Heart left ventricle (tissue), 13 donors: ENCODE data around the gene SSPN.

Experiments used
- POLR2A ChIP-seq, 2 donors: fragments of 450-650 bp; IDR thresholded peaks; one replicate each; pipeline ENCODE4 v1.6.1; 2017; ENCODE audit warnings: antibody characterized with exemption in 2 of 2, mild to moderate bottlenecking in 2 of 2, moderate library complexity in 2 of 2
- TF ChIP-seq, protein P1 (sequence below), 12 donors: fragments of 200-600 bp; sonication (generic) in 4 of 12; IDR thresholded peaks; one replicate each; pipeline versions ENCODE4 v1.5.0 to v1.8.0; 2018 to 2022; ENCODE audit warnings: antibody characterized with exemption in 12 of 12, mild to moderate bottlenecking in 5 of 12
- donor health status: ischemic (EF 13 %, LVEDD 7.1; RV severe dilation, severe dysfunction).
- donor health status: DM: no; HTN: yes; CAD: no.
- donor health status: DM: no; HTN: no; CAD: no.
- donor health status: ischemic (EF 25% LVEDD 6.9; RV normal size, moderate dysfunction).
- donor health status: ischemic (EF 25% LVEDD 5.7; RV mildly dilated, moderate dysfunction).
- donor health status: ischemic (EF 35%, LVEDD 5.7; RV mildly dilated, moderate dysfunction).
- donor health status: nonischemic (EF 11% LVEDD 7.7; RV severe dilation, severe dysfunction).
- donor health status: DM: yes; HTN: yes; CAD: no.
- donor health status: PGD.
- donor health status: ischemic (EF 29% LVEDD 5.4; RV normal size, mild dysfunction).
- donor health status: nonischemic (EF 23%, LVEDD 6.1; RV moderate dilation, normal function).

- TF ChIP-seq, protein P1, sequence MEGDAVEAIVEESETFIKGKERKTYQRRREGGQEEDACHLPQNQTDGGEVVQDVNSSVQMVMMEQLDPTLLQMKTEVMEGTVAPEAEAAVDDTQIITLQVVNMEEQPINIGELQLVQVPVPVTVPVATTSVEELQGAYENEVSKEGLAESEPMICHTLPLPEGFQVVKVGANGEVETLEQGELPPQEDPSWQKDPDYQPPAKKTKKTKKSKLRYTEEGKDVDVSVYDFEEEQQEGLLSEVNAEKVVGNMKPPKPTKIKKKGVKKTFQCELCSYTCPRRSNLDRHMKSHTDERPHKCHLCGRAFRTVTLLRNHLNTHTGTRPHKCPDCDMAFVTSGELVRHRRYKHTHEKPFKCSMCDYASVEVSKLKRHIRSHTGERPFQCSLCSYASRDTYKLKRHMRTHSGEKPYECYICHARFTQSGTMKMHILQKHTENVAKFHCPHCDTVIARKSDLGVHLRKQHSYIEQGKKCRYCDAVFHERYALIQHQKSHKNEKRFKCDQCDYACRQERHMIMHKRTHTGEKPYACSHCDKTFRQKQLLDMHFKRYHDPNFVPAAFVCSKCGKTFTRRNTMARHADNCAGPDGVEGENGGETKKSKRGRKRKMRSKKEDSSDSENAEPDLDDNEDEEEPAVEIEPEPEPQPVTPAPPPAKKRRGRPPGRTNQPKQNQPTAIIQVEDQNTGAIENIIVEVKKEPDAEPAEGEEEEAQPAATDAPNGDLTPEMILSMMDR (IDR thresholded peaks at IDR 0.05): no peak
- TF ChIP-seq POLR2A (IDR thresholded peaks at IDR 0.05): no peak
Measured at GRCh38 chr12:26285401-26285800, 90.0 kb downstream of the SSPN start.
